ENCODE data around the gene EPS8L3. TPM values are rescaled to one million over a fixed set of nuclear protein-coding genes. Genes with fewer than 3 reads are reported as not detected.

EPS8L3 gene
- total RNA-seq, 4 donors from 2014 or later, result 1.4 TPM; not detected in 3

- no peak overlapping the region for H3K4me3 ChIP-seq
- ATAC-seq, result no peak
- H3K27ac ChIP-seq, result no peak overlapping the region
- no peaks in the 10 kb centered on the region for H3K36me3 ChIP-seq
- no peaks in the 10 kb centered on the region for H3K27me3 ChIP-seq
- intact Hi-C loops (cut with DNase I; ENCODE audit: low total_unique reads) (no loop called here), in situ Hi-C loops (cut with MboI; ENCODE audit: low sequenced_read_pairs in 4 of 4) (loop anchor here (5.0 to 10.0 kb wide), 4 partner anchors 200 to 233 kb away; partner anchors contain the start of genes AHCYL1 (in 2 of the 4) and GNAI3 (in 2 of the 4))
- TF ChIP-seq CTCF (IDR thresholded peaks at IDR 0.05 in 4 of 5, conservative IDR thresholded peaks at IDR 0.05 in 1 of 5) (no peak), POLR2A (IDR thresholded peaks at IDR 0.05) (no peak)
- DNase-seq, result peak in 1 of 2 donors; percentile 12
- peaks cover 0 to 3% of the 10 kb centered on the region in 2 donors for H3K4me1 ChIP-seq
- H3K9me3 ChIP-seq, result no peaks in the 10 kb centered on the region
Measured at GRCh38 chr1:109777436-109777835, 13.7 kb upstream of the EPS8L3 start.

GRCh38 chr1:109776911-109777310 lies 13.2 kb upstream of the EPS8L3 start:
- no peaks in the 10 kb centered on the region for H3K9me3 ChIP-seq
- intact Hi-C loops (cut with DNase I; ENCODE audit: low total_unique reads) (loop anchor here (1.0 kb wide), 1 partner anchor 207 kb away; the partner anchor contains the start of gene AHCYL1), in situ Hi-C loops (cut with MboI; ENCODE audit: low sequenced_read_pairs in 4 of 4) (loop anchor here (5.0 to 10.0 kb wide), 4 partner anchors 200 to 232 kb away; partner anchors contain the start of genes AHCYL1 (in 2 of the 4) and GNAI3 (in 2 of the 4))
- TF ChIP-seq CTCF (IDR thresholded peaks at IDR 0.05 in 4 of 5, conservative IDR thresholded peaks at IDR 0.05 in 1 of 5) (peak; percentile 94 to 98 (median 98)), POLR2A (IDR thresholded peaks at IDR 0.05) (no peak)
- peaks cover 0 to 3% of the 10 kb centered on the region in 2 donors for H3K4me1 ChIP-seq
- no peak overlapping the region for H3K4me3 ChIP-seq
- H3K36me3 ChIP-seq, result no peaks in the 10 kb centered on the region
- H3K27ac ChIP-seq, result peak overlapping the region in 1 of 4 donors; percentile 13
- DNase-seq (peak; percentile 47 to 76), ATAC-seq (peak; percentile 79 to 81)
- H3K27me3 ChIP-seq, result no peaks in the 10 kb centered on the region

GRCh38 chr1:109776206-109776835 lies 12.6 kb upstream of the EPS8L3 start:
- H3K4me3 ChIP-seq, result no peak overlapping the region
- peaks cover 0 to 3% of the 10 kb centered on the region in 2 donors for H3K4me1 ChIP-seq
- no peaks in the 10 kb centered on the region for H3K36me3 ChIP-seq
- H3K27me3 ChIP-seq, result no peaks in the 10 kb centered on the region
- intact Hi-C loops (cut with DNase I; ENCODE audit: low total_unique reads), result loop anchor here (1.0 kb wide), 1 partner anchor 208 kb away; the partner anchor contains the start of gene AHCYL1
- in situ Hi-C loops (cut with MboI; ENCODE audit: low sequenced_read_pairs in 4 of 4), result loop anchor here (5.0 to 10.0 kb wide), 4 partner anchors 201 to 232 kb away; partner anchors contain the start of genes AHCYL1 (in 2 of the 4) and GNAI3 (in 2 of the 4)
- ATAC-seq (peak in 1 of 2 donors; percentile 2), DNase-seq (peak in 1 of 2 donors; percentile 12)
- H3K27ac ChIP-seq, result no peak overlapping the region
- TF ChIP-seq POLR2A (IDR thresholded peaks at IDR 0.05) (no peak), CTCF (IDR thresholded peaks at IDR 0.05 in 4 of 5, conservative IDR thresholded peaks at IDR 0.05 in 1 of 5) (no peak)
- no peaks in the 10 kb centered on the region for H3K9me3 ChIP-seq

- Histone ChIP-seq H3K9me3 (no peaks in the 10 kb centered on the region), H3K4me3 (no peak overlapping the region), H3K4me1 (peaks cover 0 to 3% of the 10 kb centered on the region in 2 donors), H3K27ac (no peak overlapping the region), H3K27me3 (no peaks in the 10 kb centered on the region), H3K36me3 (no peaks in the 10 kb centered on the region)
- intact Hi-C loops (cut with DNase I; ENCODE audit: low total_unique reads), result no loop called here
- ATAC-seq (no peak), DNase-seq (no peak)
- in situ Hi-C loops (cut with MboI; ENCODE audit: low sequenced_read_pairs in 4 of 4), result loop anchor here (5.0 to 10.0 kb wide), 4 partner anchors 202 to 231 kb away; partner anchors contain the start of genes AHCYL1 (in 2 of the 4) and GNAI3 (in 2 of the 4)
- TF ChIP-seq CTCF (IDR thresholded peaks at IDR 0.05 in 4 of 5, conservative IDR thresholded peaks at IDR 0.05 in 1 of 5), result no peak
- TF ChIP-seq POLR2A (IDR thresholded peaks at IDR 0.05), result no peak
Measured at GRCh38 chr1:109775398-109775797, 11.7 kb upstream of the EPS8L3 start.
